OCI-LY1 (cell line): Measurements from ENCODE around the gene NBPF20.
A peak's percentile ranks its signal among the peaks of the same experiment; 100 is the strongest.
"Not testable (repeated sequence)": the region's sequence is repeated elsewhere in the genome, so short reads cannot be mapped to it uniquely, and the experiment has no call there.

Experiments
- H2AFZ ChIP-seq: fragments of 200-600 bp; sonication (generic), shearing (Covaris generic); 2 replicates; pipeline ENCODE4 v1.6.0; 2014; ENCODE audit warnings: antibody characterized with exemption, mild to moderate bottlenecking, low read length
- H3F3A ChIP-seq: fragments of 200-600 bp; sonication (generic), shearing (Covaris generic); 2 replicates; pipeline ENCODE4 v1.6.0; 2014; ENCODE audit warnings: mild to moderate bottlenecking, antibody characterized with exemption, low read length, moderate library complexity; ENCODE audit not compliant: insufficient read depth
- H3K27ac ChIP-seq: fragments of 200-600 bp; sonication (generic); 2 replicates; pipeline ENCODE4 v1.5.1; 2014; ENCODE audit warnings: low read length, mixed run types, mild to moderate bottlenecking, low read depth; ENCODE audit not compliant: poor library complexity, severe bottlenecking
- H3K27me3 ChIP-seq: fragments of 200-600 bp; sonication (generic); 2 replicates; pipeline ENCODE4 v1.6.0; 2014; ENCODE audit warnings: antibody characterized with exemption, mild to moderate bottlenecking, low read length, moderate library complexity; ENCODE audit not compliant: insufficient read depth
- H3K36me3 ChIP-seq: fragments of 200-600 bp; sonication (generic); 2 replicates; pipeline ENCODE4 v1.6.1; 2014; ENCODE audit warnings: mild to moderate bottlenecking, antibody characterized with exemption, low read length, moderate library complexity, mixed read lengths; ENCODE audit not compliant: insufficient read depth
- H3K4me1 ChIP-seq: fragments of 200-600 bp; sonication (generic); 2 replicates; pipeline ENCODE4 v1.5.1; 2014; ENCODE audit warnings: mild to moderate bottlenecking, low read length, moderate library complexity; ENCODE audit not compliant: insufficient read depth, severe bottlenecking
- H3K4me2 ChIP-seq: fragments of 200-600 bp; sonication (generic), shearing (Covaris generic); 2 replicates; pipeline ENCODE4 v1.6.1; 2014; ENCODE audit warnings: low read length
- H3K4me3 ChIP-seq: fragments of 200-600 bp; sonication (generic); 2 replicates; pipeline ENCODE4 v1.5.1; 2014; ENCODE audit warnings: low read length, low read depth, mild to moderate bottlenecking, mixed read lengths; ENCODE audit not compliant: poor library complexity, severe bottlenecking
- H3K79me2 ChIP-seq: fragments of 200-600 bp; shearing (Covaris generic); 2 replicates; pipeline ENCODE4 v1.6.1; 2016; ENCODE audit warnings: mixed run types, low read length, mixed read lengths; ENCODE audit not compliant: insufficient read depth
- H3K9ac ChIP-seq: fragments of 200-600 bp; sonication (generic), shearing (Covaris generic); 2 replicates; pipeline ENCODE4 v1.6.1; 2014; ENCODE audit warnings: mild to moderate bottlenecking, low read length, mixed read lengths
- H3K9me2 ChIP-seq: fragments of 200-600 bp; sonication (generic), shearing (Covaris generic); 2 replicates; pipeline ENCODE4 v1.6.1; 2014; ENCODE audit warnings: low read depth, mild to moderate bottlenecking, low read length, mixed read lengths
- H3K9me3 ChIP-seq: fragments of 200-600 bp; shearing (Covaris generic); 2 replicates; pipeline ENCODE4 v1.6.1; 2014; ENCODE audit warnings: low read length, mixed read lengths
- H4K20me1 ChIP-seq: fragments of 200-600 bp; sonication (generic), shearing (Covaris generic); 2 replicates; pipeline ENCODE4 v1.6.0; 2016; ENCODE audit warnings: mild to moderate bottlenecking, low read length; ENCODE audit not compliant: insufficient read depth
- CTCF ChIP-seq: fragments of 200-600 bp; sonication (generic), shearing (Covaris generic); IDR thresholded peaks from 2 replicates; pipeline ENCODE4 v1.5.1; 2017; ENCODE audit warnings: mild to moderate bottlenecking, antibody characterized with exemption, low read length, moderate library complexity, mixed read lengths
- EZH2 ChIP-seq: fragments of 200-600 bp; sonication (generic), shearing (Covaris generic); IDR thresholded peaks from 2 replicates; pipeline ENCODE4 v1.8.0; 2017; ENCODE audit warnings: borderline replicate concordance, mixed run types, mild to moderate bottlenecking, antibody characterized with exemption, low read length, moderate library complexity, mixed read lengths

NBPF20 gene

GRCh38 chr1:145425436-145426029 is at the start of gene NBPF20:
TSS of gene NBPF20 (minus strand) at chr1:145425603. CDS start at chr1:145405272, 20,331 bp downstream.
- TF ChIP-seq CTCF (no peak), EZH2 (no peak)
- no peak within 1 kb of the TSS for H3K27ac ChIP-seq
- H3K9me3 ChIP-seq: no peaks in the 10 kb centered on the region
- peak within 1 kb of the TSS; percentile 67 for H3K4me3 ChIP-seq
- peak within 1 kb of the TSS; percentile 64 for H3K9ac ChIP-seq
- no peaks in the 10 kb centered on the region for H3K27me3 ChIP-seq
- H3K4me2 ChIP-seq: peak within 1 kb of the TSS; percentile 82
- H3K79me2 ChIP-seq: no peaks in the 10 kb centered on the region
- peaks cover 10% of the 10 kb centered on the region for H3K4me1 ChIP-seq
- no peaks in the 10 kb centered on the region for H3F3A ChIP-seq
- no peaks in the 10 kb centered on the region for H3K36me3 ChIP-seq
- H3K9me2 ChIP-seq: no peaks in the 10 kb centered on the region
- H2AFZ ChIP-seq: no peak within 1 kb of the TSS
- H4K20me1 ChIP-seq: no peaks in the 10 kb centered on the region

GRCh38 chr1:145474837-145475368 is 49.5 kb upstream of the NBPF20 start:
- not testable (repeated sequence) for H3K9me2 ChIP-seq, H3K79me2 ChIP-seq, H2AFZ ChIP-seq, H3K4me1 ChIP-seq, H3K36me3 ChIP-seq, H3K27ac ChIP-seq, H3K27me3 ChIP-seq, H4K20me1 ChIP-seq, H3K4me2 ChIP-seq, H3F3A ChIP-seq, H3K4me3 ChIP-seq, H3K9me3 ChIP-seq, H3K9ac ChIP-seq

DNA sequence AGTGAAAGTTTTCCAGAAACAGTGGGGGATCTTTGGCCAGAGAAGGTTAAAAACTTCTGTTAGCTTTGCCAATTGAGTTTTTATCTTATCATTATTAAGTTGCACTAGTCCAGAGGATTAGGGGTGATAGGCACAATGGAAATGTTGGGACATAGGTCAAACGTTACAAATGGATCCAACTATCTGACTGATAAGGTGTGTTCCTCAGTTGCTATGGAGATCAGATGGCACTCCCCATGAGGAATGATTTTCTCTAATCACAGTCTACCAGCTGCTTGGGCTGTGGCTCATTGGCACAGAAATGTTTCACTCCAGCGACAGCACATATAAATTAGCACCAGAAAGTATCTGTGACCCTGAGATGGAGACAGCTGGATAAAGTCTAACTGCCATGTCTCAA is 47.3 kb upstream of the NBPF20 start:
- H3K27ac ChIP-seq, H3K79me2 ChIP-seq, H3F3A ChIP-seq, H2AFZ ChIP-seq, H3K4me1 ChIP-seq, H3K9me2 ChIP-seq, H3K27me3 ChIP-seq, H4K20me1 ChIP-seq, H3K4me2 ChIP-seq, H3K4me3 ChIP-seq, H3K9ac ChIP-seq, H3K9me3 ChIP-seq, H3K36me3 ChIP-seq: not testable (repeated sequence)

GRCh38 chr1:145471365-145471764 is 46.0 kb upstream of the NBPF20 start:
- not testable (repeated sequence) for H3K9me3 ChIP-seq, H3F3A ChIP-seq, H3K27me3 ChIP-seq, H3K9me2 ChIP-seq, H3K4me3 ChIP-seq, H3K27ac ChIP-seq, H3K4me2 ChIP-seq, H2AFZ ChIP-seq, H3K79me2 ChIP-seq, H4K20me1 ChIP-seq, H3K36me3 ChIP-seq, H3K9ac ChIP-seq, H3K4me1 ChIP-seq

DNA sequence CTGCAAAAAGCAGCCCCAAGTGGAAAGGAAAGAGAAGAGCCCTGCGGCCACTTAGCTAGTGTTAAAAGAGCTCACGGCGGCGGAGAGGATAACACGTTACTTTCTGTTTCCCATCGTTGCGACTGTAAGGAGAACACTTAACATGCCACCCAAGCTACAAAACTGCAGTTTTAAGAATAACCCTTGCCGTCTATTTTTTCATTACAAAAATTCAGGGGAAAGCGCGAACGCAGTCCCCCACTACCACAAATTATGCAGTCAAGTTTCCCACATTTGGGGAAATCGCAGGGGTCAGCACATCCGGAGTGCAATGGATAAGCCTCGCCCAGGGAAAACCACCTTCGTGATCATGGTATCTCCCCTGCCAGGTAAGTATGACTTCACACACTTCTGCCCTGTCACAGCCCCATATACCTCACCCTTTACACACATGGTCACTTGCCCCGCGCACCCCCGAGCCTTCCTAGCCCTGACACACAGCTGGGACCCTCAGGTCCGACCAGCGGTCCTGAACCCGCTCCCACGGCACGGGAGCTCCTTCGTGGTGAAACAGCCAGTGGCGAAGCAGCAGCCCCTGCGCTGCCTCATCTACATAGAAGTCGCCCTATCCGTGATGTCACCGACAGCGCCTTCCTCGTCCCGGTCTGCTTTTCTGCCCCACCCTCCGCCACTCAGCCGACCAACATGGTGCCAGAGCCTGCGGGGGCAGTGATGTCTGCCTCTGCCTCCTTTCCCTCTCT is 40.2 kb upstream of the NBPF20 start:
- not testable (repeated sequence) for H3K4me1 ChIP-seq, H3K79me2 ChIP-seq, H2AFZ ChIP-seq, H3K36me3 ChIP-seq, H4K20me1 ChIP-seq, H3F3A ChIP-seq, H3K9me3 ChIP-seq, H3K9me2 ChIP-seq, H3K27me3 ChIP-seq
- peak overlapping the region; percentile 48 for H3K4me3 ChIP-seq
- peak overlapping the region; percentile 58 for H3K4me2 ChIP-seq
- H3K9ac ChIP-seq: peak overlapping the region; percentile 47; the same call in 1 of the 2 replicates
- H3K27ac ChIP-seq: peak overlapping the region; percentile 57

GRCh38 chr1:145464708-145465336 is 39.4 kb upstream of the NBPF20 start:
- H3F3A ChIP-seq, H3K27me3 ChIP-seq, H3K9me3 ChIP-seq, H3K9me2 ChIP-seq, H2AFZ ChIP-seq, H4K20me1 ChIP-seq, H3K4me1 ChIP-seq, H3K9ac ChIP-seq, H3K36me3 ChIP-seq, H3K79me2 ChIP-seq: not testable (repeated sequence)
- Histone ChIP-seq H3K27ac (peak overlapping the region; percentile 57), H3K4me2 (peak overlapping the region; percentile 58), H3K4me3 (peak overlapping the region; percentile 47)
